Measurements from ENCODE around the gene POLH. TPM values are rescaled to one million over a fixed set of nuclear protein-coding genes. Genes with fewer than 3 reads are reported as not detected.
"Not testable (repeated sequence)": the region's sequence is repeated elsewhere in the genome, so short reads cannot be mapped to it uniquely, and the experiment has no call there.

The POLH gene
- total RNA-seq, 2 donors from 2014 or later: 7.0 to 8.1 TPM

GRCh38 chr6:43628393-43629103, 52.6 kb downstream of the POLH start:
- intact Hi-C loops (cut with DNase I): no loop called here
- peak; percentile 60 for DNase-seq
- ATAC-seq: peak; percentile 9 to 12

GRCh38 chr6:43629104-43629504, 53.1 kb downstream of the POLH start, which contains the start of gene GTPBP2:
Gene GTPBP2, minus strand, starts transcription at chr6:43629264. Its CDS starts 102 bp downstream, at chr6:43629162.
- intact Hi-C loops (cut with DNase I): no loop called here
- DNase-seq (peak; percentile 99), ATAC-seq (peak; percentile 95)

GRCh38 chr6:43629505-43630300, 53.7 kb downstream of the POLH start:
- peak; percentile 96 for DNase-seq
- peak; percentile 90 to 92 for ATAC-seq
- intact Hi-C loops (cut with DNase I): no loop called here

GRCh38 chr6:43630980-43631619, 55.1 kb downstream of the POLH start:
- DNase-seq: no peak
- intact Hi-C loops (cut with DNase I): no loop called here
- ATAC-seq: no peak

GRCh38 chr6:43633002-43633401, 57.0 kb downstream of the POLH start:
- intact Hi-C loops (cut with DNase I); DNase-seq; ATAC-seq: not testable (repeated sequence)

- ATAC-seq: no peak
- intact Hi-C loops (cut with DNase I): no loop called here
These were observed 58.8 kb downstream of the POLH start for GRCh38 chr6:43634702-43635303.

GRCh38 chr6:43635387-43636307, 59.7 kb downstream of the POLH start, which contains the start of gene MAD2L1BP:
Gene MAD2L1BP, plus strand, starts transcription at chr6:43635840. Its CDS starts 36 bp downstream, at chr6:43635876.
- DNase-seq (peak; percentile 86), ATAC-seq (peak; percentile 92 to 94)
- intact Hi-C loops (cut with DNase I): no loop called here

More at GRCh38 chr6:43634702-43635303, 58.8 kb downstream of the POLH start:
- DNase-seq: no peak

GRCh38 chr6:43636308-43636659, 60.3 kb downstream of the POLH start:
- ATAC-seq: peak; percentile 6 to 32
- intact Hi-C loops (cut with DNase I): no loop called here
- no peak for DNase-seq

GRCh38 chr6:43639984-43640800, 64.2 kb downstream of the POLH start:
- no peak for ATAC-seq
- intact Hi-C loops (cut with DNase I): no loop called here
- no peak for DNase-seq

GRCh38 chr6:43644940-43645612, 69.1 kb downstream of the POLH start, which contains the start of gene RSPH9:
Gene RSPH9, plus strand, starts transcription at chr6:43645036. Its CDS starts 63 bp downstream, at chr6:43645099.
- intact Hi-C loops (cut with DNase I): no loop called here

GRCh38 chr6:43645613-43645964, 69.6 kb downstream of the POLH start:
- ATAC-seq: peak in 1 of 2 donors; percentile 29
- DNase-seq: no peak
- intact Hi-C loops (cut with DNase I): no loop called here

More at GRCh38 chr6:43644940-43645612, 69.1 kb downstream of the POLH start, which contains the start of gene RSPH9:
- DNase-seq (peak; percentile 81), ATAC-seq (peak; percentile 86 to 94)

- DNase-seq: no peak
- ATAC-seq: no peak
- intact Hi-C loops (cut with DNase I): no loop called here
These were observed 71.6 kb downstream of the POLH start for GRCh38 chr6:43647613-43648012.

GRCh38 chr6:43648248-43648647, 72.3 kb downstream of the POLH start:
- intact Hi-C loops (cut with DNase I): no loop called here
- no peak for ATAC-seq
- no peak for DNase-seq

GRCh38 chr6:43652822-43653221, 76.8 kb downstream of the POLH start:
- intact Hi-C loops (cut with DNase I): loop anchor here in 1 of 2 donors (10.0 kb wide), 1 partner anchor 192 kb away; no protein-coding TSS in a partner anchor
- not testable (repeated sequence) for DNase-seq, ATAC-seq

- DNase-seq (no peak), ATAC-seq (no peak)
- intact Hi-C loops (cut with DNase I): loop anchor here in 1 of 2 donors (10.0 kb wide), 1 partner anchor 187 kb away; no protein-coding TSS in a partner anchor
These were observed 81.3 kb downstream of the POLH start for GRCh38 chr6:43657221-43657802.

- intact Hi-C loops (cut with DNase I): loop anchor here in 1 of 2 donors (10.0 kb wide), 1 partner anchor 187 kb away; no protein-coding TSS in a partner anchor
- ATAC-seq (no peak), DNase-seq (no peak)
These were observed 82.2 kb downstream of the POLH start for GRCh38 chr6:43658161-43658560.
